ENCODE measurements around the gene CACNA1C.

CACNA1C gene

DNA sequence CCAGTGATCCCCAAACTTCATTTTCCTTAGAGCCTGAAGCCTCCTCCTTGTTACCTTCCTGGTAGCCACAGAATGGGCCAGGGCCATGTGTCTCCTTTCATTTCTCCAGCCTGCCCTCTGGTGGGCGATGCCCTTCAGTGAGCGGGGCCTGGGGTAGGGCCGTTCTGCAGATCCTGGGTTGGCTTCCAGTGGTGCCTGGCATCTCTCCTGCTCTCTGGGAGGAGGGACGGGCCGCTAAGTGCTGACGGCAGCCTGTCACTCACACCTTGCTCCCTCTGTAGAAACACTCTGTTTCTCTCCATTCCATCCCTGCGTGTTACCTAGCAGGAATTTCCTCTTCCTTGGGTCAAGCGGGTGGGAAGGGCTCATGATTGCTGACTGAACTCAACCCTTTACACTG, 232.1 kb downstream of the CACNA1C start:
- no peak for DNase-seq

DNA sequence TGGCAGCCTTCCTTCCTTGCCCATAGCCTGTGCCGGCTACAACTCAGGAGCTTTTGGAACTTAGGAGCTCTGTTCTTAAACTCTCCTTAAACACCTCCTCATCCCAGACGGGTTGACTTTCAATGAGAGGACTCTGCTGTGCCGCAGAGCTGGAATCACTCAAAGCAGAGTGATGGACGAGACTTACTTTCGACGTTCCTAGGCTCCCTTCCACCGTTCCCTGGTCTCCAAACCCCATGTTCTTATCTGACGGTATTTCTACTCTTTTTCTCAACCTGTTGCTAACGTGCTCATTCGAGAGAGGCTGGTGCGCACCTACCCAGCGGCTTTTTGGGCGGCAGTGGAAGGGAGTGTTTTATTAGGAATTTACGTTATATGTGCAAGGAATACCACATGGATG, 232.7 kb downstream of the CACNA1C start:
- DNase-seq: no peak

DNA sequence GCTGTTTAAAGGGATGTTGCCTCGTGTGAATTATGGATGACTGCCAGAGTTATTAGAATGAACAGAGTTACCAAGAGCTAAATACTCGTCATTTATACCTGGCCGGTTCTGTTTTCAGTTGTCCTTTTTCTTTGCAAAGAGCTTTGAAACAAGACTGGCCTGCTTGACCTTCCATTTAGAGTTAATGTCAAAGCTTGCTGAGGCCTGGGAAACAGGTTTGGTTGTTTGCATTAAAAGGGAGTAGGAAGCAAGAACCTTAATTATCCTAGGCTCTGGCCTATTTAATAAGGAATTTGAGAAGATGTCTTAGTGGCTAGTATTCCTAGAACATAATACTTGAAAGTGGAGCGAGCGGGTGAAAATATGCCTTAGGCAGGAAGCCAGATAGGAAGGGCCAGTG, 233.3 kb downstream of the CACNA1C start:
- no peak for DNase-seq

DNA sequence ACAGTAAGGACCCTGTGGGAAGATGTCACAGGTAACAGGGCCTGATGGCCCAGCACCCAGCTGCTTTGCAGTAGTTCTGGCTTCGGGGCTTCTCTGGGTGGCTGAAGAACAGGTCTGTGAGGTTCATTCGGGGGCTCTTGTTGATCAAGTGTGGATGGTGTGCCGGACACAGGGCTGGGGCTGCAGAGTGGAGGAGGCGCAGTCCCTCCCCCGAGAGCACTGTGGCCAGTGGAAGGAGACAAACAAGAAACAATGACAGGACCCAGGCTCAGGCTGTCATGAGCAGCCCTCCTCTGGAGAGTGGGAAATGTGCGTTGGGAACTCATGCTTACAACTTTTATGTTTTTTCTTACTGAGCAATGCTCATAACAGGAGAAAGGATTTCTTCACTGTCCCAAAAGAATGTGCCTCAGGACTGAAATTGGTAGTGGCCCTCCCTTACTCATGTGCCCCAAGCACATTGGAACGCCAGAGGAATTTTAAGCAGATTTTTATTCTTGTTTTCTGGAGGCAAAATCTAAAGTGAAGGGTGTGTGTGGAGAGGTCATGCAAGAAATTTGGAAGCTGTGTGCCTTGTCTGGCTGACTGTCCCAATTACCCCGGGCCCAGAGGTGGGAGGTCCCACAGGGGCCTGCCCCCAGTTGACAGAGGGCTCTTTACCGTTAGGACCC, 233.8 kb downstream of the CACNA1C start:
- no peak for DNase-seq

DNA sequence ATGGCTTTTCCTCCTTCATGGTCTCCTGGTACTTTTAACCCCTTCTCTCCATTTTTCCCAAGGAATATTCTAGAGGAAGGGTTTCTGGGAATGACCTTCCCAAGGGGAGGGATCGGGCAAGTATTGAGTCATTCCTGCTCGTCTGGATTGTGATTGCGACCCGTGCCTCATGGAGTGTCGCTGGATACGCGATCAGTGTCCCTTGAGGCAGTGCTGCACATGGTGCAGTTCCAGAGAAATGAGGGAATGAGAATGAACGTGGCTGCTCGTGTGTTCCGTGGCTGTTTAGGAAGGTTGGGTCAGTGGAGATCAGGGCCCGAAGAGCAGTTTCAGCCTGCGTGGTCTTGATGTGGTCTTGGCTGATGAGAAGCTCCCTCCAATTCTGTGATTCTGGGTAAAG, 234.4 kb downstream of the CACNA1C start:
- no peak for DNase-seq

DNA sequence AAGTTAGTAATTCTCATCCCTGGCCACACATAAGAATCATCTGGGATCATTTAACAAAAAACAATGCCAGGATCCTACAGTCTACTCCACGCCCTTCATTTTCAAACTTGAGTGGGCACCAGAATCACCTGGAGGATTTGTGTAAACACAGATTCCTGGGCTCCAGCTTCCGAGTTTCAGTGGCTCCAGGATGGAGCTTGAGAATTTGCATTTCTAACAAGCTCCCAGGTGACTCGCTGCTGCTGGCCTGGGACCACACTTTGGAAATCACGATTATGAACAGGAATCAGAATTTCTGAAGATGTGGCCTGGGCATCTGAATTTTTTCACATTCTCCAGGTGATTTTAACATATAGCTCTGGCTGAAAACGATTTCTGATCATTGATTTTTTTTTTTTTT, 234.8 kb downstream of the CACNA1C start:
- no peak for DNase-seq

DNA sequence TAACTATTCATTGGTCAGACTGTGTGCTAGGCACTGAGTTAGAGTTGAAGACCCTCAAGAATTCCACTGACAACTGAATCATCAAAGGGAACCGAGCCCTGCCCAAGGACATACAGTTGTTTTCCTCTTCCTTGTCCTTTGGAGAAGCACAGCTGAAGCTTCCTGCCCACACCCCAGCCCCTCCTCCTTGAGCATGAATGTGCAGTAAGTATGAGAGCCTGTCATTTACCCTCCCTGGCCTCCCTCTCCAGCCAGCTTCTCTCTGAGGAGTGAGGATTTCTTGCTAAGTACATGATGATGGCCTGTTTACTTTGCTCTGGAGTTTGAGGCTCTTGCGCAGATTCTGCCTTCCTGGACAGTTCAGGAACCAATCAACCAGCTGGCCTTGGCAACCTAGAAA, 235.2 kb downstream of the CACNA1C start:
- no peak for DNase-seq

DNA sequence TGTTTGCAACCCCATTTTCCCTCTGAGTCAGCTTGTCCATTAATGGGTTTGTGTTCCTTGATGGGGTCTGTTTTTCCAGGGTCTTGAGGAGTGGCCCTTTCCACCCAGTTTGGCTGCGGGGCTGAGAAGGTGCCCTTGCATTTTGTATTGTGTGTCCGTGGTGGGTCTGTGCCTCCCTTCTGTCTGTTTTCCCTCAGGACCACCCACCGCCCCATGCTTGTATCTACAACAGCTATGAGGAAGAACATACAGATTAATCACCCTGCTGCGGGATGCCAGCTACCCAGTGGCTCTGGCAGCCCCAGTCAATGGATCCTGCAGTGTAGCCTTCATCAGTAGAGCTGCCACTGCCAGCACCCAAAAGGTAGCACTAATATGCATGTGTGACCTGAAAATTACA, 235.7 kb downstream of the CACNA1C start:
- DNase-seq: no peak

DNA sequence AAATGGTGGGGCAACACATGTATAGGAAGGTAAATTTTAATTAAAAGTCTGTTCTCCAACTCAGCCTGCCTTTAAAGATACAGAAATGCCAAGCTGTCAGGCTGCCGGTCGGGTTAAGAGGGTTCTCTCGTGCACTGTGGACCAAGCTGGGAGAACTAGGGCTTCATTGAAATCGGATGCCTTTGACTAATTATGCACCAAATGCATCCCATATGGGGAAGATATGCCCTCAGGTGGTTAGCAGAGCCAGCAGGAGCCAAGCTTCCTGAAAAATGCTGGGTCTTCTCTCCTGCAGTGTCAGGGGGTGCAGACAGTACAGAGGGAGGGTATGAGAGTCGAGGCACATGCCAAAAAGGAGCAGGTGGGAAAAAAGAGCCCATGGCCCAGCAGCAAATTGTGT, 236.1 kb downstream of the CACNA1C start:
- no peak for DNase-seq

DNA sequence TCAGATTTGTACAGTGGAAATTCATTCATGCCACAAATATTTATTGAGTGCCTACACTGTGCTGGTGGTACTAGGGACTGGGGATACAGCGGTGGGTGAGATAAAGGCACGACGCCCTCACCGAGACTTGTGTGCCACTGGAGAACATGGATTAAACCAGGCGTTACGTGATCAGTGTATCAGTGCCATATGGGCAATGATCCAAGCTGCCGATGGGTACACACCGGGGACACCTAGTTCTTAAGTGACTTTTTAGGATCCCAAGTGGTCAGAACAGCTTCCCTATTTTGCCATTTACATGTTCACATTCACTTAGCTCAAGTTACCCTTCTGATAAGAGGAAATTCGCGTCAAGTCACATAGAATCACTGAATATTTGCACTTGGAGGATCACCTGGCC, 236.7 kb downstream of the CACNA1C start:
- DNase-seq: no peak

DNA sequence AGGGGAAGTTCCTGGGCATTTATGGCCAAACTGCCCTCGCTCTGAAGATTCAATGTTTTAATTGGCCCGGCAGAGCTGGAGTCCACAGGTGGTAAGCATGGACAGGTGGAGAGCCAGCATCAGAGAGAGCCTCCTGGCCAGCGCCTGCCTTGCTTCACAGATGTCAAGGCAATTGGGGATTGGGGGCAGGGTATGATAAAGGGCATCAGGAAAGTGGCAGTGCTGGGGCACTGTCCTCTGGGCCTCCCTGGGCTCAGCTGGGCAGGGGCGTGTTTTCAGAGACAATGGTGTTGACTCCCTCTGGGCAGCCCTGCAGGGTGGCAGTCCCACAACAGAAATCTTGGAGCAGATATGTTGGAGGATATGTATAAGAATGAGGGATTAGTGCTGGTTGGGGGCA, 237.3 kb downstream of the CACNA1C start:
- DNase-seq: no peak

DNA sequence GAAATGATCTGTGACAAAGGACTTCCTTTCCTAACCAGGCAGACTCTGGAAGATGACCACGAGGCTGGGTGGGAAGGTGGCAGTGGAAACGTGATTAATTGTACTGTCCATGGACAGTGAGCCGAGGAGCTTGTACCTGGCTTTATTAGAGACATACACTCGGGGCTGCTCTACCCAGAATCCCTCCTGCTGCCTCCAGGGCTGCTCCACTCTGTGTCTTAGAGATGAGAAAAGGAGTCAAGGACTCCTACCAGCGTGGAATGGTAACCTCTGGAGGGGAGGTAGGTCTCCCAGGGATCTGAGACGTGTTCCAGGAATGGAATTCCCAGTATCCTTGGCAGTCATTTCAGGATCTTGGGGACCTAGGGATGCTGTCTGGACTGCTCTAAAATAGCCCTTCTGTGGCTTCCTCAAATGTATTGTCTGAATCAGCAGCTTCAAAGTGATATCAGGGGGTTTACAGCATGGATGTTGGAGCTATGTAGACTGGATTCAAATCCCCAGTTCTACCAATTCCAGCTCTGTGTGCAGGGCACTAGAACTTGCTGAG, 237.8 kb downstream of the CACNA1C start:
- DNase-seq: no peak

DNA sequence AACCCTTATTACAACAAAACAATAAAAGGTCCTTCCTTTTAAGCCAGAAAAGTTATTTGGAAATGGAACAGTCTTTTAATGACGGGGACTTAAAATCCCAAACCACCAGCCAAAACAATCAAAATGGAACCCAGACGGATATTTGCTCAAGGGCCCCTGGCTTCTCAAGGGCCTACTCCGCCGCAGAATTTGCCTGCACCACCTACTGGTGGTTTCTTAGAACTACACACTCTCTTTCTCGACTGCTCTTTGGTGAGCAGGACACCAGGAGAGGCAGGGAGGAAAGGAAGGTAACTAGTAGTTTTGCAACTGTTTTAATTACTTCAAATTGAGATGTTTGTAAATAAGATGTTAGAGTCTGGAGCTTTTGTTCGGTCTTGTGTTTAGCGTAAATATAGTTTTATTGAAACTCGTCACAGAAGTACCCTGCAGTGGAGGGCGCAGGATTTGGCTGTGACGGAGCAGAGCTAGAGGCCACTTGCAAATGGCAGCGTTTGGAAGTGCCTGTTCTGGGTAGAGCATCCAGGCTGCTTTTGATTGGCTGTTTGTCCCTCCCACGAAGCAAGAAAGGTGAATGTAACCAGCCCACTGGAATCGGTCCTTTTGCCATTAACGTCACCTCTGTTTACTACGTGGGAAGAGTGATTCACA, 238.5 kb downstream of the CACNA1C start:
- DNase-seq: no peak

DNA sequence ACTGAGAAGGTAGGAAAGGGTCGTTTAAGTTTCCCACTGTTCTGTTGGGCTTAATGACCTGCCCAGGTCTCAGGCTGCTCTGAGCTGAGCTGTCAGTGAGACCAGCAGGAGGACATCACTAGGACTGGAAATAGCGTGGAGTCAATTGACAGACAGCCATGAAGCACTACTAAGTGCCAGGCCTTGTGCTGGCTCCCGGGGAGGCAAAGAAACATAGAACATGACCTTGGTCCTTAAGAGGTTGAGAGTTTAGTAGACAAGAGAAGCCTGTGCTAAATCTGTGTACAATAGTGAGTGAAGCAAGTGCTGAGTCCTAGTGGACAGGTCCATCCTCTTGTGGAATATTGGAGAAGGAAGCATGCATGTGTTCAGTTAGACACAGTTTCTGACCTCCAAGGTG, 239.2 kb downstream of the CACNA1C start:
- DNase-seq: no peak

DNA sequence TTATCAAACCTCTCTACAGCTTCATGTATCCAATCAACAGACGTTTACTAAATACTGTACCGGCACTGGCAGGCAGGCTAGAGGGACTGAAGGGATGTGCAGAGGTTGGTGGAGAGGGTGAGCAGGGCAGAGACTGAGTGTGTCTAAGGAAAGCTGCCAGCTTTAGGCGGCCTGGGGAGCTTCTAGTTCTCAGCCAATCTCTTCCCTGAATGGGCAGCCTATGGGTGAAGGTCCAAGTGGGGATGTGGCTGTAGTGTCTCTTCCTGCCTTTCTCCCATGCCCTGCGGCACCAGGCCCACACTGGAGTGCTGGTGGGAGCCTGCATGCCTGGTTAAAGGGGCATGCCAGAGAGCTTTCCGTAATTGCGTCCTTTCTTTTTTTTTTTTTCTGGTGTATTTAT, 239.8 kb downstream of the CACNA1C start:
- no peak for DNase-seq

DNA sequence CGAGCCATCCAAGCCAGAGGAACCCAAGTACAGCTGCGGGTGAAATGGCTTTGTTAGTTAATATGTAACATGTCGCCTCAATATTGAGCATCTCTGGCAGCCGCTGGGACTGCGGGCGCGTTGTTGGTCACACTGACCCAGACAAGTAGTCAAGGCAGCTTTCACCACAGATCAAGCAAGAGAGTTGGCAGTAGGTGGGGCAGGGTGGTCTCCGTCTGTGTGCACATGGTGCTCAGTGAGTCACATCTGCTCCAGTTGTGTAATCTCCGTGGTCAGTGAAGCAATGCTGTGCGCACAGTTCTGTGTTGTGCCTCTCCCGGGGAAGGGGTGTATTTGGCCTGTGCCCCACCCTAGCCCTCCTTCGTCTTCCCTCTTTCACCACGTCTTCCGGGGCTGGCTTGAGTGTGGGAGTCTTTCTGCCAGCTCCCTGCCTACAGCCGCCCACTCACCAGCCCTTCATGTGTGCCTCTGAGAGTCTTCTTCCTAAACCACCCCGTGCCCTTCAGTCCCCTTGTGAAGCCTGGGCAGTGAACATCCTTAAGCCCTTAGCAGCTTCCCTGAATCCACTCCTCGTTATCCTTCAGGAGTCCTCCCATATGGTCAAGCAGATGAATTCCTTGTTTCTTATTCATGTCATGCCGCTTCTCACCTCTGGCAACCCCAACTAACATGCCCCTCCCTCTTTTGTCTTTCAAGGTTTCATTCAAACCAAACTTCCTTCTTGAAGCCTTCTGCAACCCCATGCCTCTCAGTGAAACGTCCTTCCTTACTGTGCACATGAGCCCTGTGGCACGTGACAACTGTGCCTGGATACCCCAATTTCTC, 242.1 kb downstream of the CACNA1C start:
- no peak for DNase-seq

DNA sequence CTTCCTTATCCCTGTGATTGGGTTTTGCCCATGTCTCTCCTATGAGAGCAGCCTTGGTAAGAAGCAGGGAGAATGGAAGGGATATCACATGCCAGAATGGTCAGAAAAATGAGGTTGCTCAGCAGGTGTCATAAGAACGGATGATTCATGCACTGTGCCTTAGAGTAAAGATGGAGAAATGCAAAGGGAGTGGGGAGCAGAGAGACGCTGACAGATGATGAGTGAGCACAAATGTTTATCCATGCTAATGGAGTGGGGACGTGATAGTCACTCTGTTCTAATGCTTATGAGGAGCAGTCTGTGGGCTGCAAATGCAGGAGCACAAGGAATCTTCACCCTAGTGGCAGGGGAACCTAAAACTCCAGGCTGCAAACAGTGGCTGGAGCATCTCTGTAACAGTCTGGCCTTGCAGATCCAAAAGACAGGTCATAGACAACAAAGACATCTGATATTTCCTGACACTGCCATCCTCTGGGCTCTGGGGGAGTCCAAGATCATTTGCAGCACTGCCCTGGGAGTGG, 243.2 kb downstream of the CACNA1C start:
- DNase-seq: no peak

DNA sequence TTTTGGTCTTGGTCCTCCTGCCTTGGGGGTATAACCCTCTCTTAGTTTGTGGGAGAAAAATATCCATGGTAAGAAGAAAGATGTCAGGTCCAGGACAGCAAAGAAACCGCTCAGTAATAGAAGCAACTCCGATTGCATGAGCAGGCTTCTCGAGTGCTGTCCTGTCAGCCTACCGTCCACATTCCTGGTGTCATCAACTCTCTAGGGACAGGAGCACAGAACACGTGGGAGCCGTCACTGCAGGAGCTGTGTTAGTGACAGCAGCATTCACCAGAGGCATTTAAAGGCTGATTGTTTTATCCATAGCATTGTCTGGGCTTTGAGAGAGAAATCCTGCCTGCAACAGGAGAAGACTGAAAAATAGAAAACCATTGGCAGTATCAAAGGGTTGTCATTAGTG, 244.2 kb downstream of the CACNA1C start:
- DNase-seq: no peak

DNA sequence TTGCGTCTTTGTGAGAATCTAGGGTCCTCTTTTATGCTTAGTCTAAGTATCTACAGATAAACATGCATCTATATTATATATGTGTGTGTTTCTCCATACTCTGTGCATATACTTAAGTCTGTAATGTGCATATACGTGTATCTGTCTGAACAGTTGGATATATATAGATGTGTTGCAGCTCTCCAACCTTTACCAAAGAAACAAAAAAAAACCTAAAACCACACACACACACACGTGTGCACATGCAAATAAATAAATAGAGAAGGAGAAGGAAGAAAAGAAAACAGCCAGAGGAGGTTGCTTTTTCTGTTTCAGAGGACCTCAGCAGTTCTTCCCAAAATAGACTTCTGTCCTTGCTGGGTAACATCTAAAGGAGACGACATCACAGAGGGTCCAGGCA, 244.9 kb downstream of the CACNA1C start:
- no peak for DNase-seq

DNA sequence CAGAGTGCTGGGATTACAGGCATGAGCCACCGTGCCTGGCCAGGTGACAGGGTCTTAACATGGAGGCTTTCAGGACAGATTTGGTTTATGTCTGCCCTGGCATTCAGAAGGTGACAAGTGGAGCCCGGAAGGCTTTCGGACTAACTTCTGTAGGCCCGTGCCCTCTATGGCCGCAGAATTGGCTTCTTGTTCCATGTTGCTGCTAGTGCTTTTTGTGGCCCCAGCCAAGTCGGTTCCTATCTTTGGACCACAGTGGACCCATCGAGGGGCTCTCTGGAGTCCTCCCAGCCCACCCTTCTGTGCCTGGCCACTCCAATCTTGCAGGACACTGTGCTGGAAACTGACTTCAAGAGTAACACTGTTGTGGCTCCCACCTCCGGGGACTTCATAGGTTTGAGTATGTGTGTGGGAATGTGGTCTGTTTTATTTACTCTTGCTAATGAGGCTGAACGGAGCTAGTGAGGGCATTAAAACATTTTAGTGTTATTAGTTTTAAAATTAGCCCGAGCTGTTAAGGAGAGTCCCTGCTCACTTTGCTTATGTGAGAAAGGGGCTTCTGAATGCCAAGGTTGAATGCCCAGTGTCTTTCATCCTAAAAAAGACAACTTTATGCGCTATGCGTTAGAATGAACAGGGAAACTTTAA, 245.9 kb downstream of the CACNA1C start:
- DNase-seq: no peak

DNA sequence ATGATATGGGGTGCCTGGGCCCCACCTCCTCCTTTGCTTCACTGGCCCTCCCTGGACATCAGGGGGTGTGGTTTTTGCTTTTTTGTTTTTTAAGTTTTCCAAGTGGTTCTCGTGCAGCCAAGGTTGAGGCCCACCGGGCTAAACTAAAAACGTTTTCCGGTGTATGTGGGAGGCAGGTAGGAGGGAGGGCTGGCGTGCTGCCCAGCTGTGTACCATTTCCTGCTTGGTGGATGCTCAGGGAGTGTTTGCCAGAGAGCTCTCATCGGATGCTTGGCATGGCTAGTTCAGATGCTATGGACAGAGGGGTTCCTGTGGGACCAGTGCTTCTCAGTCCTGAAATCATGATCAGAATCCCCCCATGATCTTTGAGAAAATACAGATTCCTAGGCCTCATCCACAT, 246.4 kb downstream of the CACNA1C start:
- DNase-seq: no peak

DNA sequence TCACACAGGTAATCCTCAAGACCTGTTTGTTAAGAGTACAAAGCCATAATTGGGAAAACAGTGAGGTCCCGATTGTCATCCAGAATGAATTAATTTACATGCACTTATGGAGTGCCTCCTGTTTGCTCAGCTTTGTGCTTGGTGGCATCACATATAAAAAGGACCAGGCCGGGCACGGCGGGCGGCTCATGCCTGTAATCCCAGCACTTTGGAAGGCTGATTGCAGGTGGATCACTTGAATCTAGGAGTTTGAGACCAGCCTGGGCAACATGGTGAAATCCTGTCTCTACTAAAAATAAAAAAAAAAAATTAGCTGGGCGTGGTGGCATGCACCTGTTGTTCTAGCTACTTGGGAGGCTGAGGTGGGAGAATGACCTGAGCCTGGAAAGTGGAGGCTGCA, 247.4 kb downstream of the CACNA1C start:
- DNase-seq: no peak

DNA sequence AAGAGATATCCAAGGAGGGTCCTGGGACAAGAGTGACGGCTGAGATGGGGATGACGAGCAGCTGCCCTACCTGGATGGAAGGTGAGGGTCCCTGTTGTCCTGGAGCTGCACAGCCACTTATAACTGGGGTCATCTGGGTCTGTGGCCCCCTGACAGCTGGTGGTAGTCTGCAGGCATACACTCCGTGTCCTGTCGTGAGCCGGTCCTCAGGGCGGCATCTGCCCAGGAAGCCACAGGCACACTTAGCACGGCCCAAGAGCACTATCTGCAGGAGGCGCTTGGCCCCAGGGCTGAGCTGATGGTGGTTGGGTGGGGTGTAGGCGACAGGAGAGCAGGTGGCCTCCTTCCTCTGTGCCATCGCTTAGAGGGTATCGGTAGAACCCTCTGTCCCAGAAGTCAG, 248.1 kb downstream of the CACNA1C start:
- no peak for DNase-seq

Data from activated gamma-delta T cell (primary cell).